ENCODE measurements around the gene SPATA21.
"Not testable (repeated sequence)": the region's sequence is repeated elsewhere in the genome, so short reads cannot be mapped to it uniquely, and the experiment has no call there.

- TF ChIP-seq CTCF (IDR thresholded peaks at IDR 0.05; ENCODE audit: low read depth, low read length, missing input control); REST (IDR thresholded peaks at IDR 0.05); RXRA (IDR thresholded peaks at IDR 0.05): not testable (repeated sequence)
These were observed 38.8 kb upstream of the SPATA21 start for GRCh38 chr1:16475771-16476770.
